HG02642 (cell line): ENCODE results near the gene NELL2.
"Not testable (repeated sequence)": the region's sequence is repeated elsewhere in the genome, so short reads cannot be mapped to it uniquely, and the experiment has no call there.

Experiments used
- ATAC-seq: cut with Tn5 transposase; IDR thresholded peaks from one replicate; pipeline ENCODE4 v1.9.1; 2021; ENCODE audit warnings: mild to moderate bottlenecking; ENCODE audit not compliant: unreplicated experiment, poor library complexity

The NELL2 gene

DNA sequence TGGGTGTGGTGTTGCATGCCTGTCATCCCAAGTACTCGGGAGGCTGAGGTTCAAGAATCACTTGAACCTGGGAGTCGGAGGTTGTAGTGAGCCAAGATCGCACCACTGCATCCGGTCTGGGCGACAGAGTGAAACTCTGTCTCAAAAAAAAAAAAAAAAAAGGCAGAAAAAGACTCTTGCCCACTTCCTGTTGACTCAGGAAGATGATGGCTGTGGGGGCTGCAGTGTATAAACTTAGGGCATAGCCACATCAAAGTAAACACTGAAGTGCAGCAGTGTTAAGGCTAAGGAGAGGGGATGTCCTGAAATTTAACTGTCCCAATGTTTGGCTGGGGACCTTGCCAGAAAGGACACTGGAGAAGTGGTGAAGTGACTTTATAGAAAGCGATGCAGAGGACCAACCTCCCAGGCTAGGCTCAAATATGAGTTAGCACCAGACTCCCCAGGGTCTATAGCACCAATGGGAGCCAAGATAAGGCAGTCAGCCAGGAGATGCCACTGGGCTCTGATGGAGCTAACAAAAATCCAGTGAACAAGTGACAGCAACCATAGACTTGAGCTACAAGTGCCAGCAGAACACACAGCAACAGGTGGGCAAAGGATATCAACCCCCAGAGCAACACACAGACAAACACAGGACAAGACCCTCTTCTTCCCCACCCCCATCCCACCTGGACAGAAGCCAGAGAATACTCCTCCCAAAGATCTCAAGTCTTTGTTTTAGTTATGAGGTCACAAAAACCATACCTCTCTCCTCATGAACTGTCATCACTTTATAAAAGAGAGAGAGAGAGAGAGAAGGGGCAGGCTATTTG lies 28.0 kb downstream of the NELL2 start:
- ATAC-seq, result peak; percentile 90

DNA sequence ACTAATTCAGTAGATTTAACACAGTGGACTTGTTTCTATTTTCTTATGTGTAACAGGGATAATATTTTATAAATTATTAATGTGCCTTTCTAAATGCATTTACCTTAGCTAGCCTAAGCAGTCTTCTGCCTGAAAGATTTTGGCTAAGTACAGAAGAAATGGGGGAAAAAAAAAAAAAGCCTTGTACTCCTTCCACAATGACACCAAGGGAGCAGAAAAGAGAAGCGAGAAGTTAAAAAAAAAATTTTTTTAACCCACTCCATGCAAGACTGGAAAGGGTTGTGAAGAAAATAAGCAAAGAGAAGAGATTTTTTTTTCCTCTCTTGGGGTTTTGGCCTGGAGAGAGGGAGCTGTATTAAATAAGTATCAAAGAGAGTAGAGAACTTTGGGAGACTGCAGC lies 28.7 kb downstream of the NELL2 start:
- ATAC-seq, result peak; percentile 15

DNA sequence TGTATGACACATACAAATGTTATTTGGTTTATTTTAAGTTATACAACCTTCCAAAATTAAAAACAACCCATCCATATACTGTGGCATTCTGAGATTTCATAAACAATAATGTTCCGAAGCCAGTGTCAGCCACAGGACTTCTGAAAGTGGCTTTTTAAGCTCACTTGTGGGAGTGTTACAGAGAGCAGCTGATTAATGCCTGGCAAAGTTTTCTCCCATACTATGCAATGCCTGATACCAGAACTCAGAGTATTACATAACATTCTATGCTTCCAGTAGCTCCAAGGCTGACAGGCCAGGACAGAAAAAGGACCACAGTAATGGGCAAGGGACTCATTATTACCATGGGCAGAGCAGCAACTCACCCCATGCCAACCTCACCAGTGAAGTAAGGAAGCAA lies 29.3 kb downstream of the NELL2 start:
- no peak for ATAC-seq

- no peak for ATAC-seq
Measured at GRCh38 chr12:44842669-44843068, 33.4 kb downstream of the NELL2 start.

GRCh38 chr12:44839785-44840184 lies 36.3 kb downstream of the NELL2 start:
- no peak for ATAC-seq

GRCh38 chr12:44837114-44837755 lies 38.9 kb downstream of the NELL2 start:
- no peak for ATAC-seq

DNA sequence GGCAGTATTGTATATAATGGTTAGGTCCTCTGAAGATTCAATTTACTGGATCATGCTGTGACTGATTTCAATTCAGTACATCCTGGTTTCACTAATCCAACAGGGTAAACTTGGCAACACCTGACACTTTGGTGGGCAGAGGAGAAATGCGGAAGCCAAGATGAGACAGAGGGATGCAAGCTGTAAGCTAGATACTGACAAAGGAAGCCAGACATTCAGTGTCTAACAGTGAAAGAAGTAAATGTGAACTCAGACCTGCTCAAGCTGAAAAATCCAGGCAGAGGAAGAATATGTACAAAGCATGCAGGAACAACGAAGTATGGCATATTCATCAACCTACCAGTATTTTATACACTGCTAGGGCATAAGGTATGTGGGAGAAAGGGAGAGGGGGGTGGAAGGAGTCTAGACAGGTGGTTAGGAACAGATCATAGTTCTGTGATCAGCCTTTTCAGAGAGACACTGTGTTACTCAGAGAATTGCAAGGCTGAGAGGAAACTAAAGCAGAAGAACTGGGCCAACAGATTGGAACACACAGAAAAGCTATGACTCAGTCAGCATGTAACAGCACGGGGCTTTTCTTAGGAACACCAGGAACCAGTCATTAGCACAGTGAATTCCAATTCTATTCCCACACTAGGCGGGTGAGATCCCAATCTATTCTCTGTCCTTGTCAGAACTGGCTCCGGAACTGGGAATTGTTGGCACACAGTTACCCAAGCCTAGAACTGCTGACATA lies 40.3 kb downstream of the NELL2 start:
- no peak for ATAC-seq

DNA sequence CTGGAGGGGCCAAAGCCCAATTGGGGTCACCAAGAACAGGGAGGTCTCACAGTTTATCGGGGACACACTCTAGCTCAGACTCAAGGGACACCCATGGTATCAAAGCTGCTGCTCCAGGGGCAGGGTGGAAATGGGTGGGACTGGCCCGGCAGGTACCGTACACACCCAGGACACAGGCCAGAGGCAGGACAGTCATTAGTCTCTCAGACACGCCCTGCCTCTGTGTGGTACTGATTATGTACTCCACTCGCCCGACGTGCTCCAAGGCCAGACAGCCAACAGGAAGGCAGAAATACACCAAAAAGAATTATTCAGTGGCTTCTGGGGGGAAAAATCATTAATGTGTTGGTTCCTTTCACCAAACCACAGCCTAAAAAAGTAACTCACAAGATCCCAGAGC lies 41.1 kb downstream of the NELL2 start:
- not testable (repeated sequence) for ATAC-seq

DNA sequence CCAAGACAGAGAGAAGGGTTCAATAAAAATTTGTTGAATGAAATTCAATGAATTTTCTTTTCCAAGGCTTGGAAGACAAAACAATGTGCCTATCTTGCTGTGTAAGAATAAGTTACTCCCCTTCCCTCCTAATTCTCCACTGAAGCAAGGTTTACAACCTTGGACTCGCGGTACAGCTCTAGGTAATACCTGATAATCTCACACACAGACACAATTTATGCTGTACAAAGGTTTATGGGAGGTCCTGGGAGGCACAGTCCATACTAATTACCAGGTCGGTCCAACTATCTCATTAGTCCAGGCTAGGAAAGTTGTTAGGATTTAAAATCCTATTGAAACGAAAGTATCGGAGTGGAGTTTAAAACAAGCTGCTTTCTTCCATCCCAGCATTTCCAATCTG lies 42.6 kb downstream of the NELL2 start:
- no peak for ATAC-seq

GRCh38 chr12:44830566-44831055 lies 45.5 kb downstream of the NELL2 start:
- no peak for ATAC-seq

- no peak for ATAC-seq
Measured at GRCh38 chr12:44829045-44829444, 47.1 kb downstream of the NELL2 start.

GRCh38 chr12:44827832-44828438 lies 48.2 kb downstream of the NELL2 start:
- no peak for ATAC-seq

- ATAC-seq, result not testable (repeated sequence)
Measured at GRCh38 chr12:44821702-44822101, 54.4 kb downstream of the NELL2 start.

- no peak for ATAC-seq
Measured at GRCh38 chr12:44819884-44820283, 56.2 kb downstream of the NELL2 start.

GRCh38 chr12:44817687-44818086 lies 58.4 kb downstream of the NELL2 start:
- ATAC-seq, result no peak

DNA sequence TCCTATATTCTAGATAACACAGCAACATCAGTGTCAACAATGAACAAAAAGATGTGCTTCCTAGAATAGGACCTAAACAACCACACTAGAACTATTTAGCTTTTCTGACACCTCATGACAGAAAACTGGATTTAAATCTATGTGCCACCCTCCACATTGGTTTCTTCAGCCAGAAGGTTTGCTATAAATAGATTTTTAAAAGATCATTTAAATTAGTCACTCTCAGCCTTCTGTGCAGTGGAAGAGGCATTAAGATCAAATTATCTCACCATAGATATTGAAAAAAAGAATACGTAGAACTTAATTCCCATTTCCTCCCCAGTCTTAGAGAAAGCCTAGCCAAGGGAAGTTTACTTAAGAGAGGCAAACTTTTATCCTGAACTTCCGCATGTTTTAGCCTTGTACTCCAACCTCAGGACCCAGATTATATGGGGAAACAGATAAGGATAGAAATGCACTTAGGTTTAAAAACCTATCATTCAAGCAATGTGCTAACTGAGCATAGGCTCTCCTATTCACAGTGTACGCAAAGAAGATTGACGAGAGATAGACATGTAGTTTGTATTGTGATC lies 59.6 kb downstream of the NELL2 start:
- no peak for ATAC-seq

DNA sequence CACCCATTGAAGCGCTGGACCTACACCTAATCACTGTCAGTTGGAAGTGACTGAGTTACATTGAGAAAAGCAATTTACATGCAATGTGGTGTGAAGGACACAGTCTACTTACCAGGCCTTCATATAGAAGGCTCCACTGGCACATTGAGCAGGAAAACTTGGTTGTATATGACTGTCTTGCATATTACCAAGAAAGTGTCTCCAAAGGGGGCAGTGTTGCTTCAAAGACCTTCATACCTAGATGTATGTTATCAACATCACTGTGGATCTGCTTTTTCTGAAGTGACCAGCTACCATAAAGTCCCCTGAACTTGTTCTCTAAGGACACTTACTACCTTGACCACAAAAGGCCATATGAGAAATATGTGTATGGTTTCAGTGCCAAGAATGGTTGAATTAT lies 64.1 kb downstream of the NELL2 start:
- peak; percentile 64 for ATAC-seq

DNA sequence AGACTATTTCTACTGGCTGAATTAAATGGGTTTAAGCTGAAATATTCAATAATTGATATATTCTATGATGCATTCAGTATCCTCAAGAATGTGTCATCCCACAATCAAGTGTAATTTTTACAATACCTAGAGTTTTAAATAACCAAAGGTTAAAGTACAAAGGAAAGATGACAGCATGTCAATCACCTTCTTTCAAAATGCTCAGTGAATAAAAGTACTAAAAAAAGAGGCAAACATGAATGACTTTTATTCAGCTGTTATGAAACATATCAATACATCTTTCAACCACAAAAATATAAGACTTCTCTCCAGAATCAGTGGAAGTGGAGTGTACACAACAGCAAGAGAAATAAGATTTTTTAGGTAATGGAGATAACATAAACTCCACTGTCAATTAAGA lies 72.0 kb downstream of the NELL2 start:
- no peak for ATAC-seq

GRCh38 chr12:44795970-44796369 lies 80.1 kb downstream of the NELL2 start:
- ATAC-seq, result no peak

DNA sequence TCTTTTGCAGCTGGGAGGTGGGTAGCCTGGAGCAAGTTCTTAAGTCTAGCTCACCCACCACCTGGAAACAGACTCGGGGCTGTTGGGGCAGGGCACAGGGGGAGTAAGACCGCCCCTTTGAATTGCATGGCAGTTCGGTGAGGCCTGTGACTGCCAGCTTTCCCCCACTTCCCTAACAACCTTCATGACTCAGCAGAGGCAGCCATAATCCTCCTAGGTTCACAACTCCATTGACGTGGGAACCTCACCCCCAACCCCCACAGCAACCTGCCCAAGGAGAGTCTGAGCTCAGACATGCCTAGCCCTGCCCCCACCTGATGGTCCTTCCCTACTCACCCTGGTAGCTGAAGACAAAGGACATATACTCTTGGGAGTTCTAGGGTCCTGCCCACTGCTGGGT lies 87.4 kb downstream of the NELL2 start:
- ATAC-seq, result no peak
